GM12878 (cell line): ENCODE measurements around the gene PCCA. TPM values are rescaled to one million over a fixed set of nuclear protein-coding genes. Genes with fewer than 3 reads are reported as not detected.

Experiments used
- ATAC-seq: fragments of 200-7000 bp; cut with Tn5 transposase; 3 replicates; pipeline ENCODE4 v1.9.1; 2020; ENCODE audit warnings: mild to moderate bottlenecking, moderate library complexity
- BruUV-seq: library from RNA; stranded (reverse); fragments of 400-500 nt; replicated peaks from 2 replicates; lab custom pipeline; 2021; lab: Mats Ljungman, UMichigan
- CTCF ChIA-PET: fragments of 300-600 bp; sonication (Branson Sonifier 250); formaldehyde crosslinking; extraction: SDS; loops from one replicate; lab custom pipeline; 2021; ENCODE audit warnings: inconsistent platforms; lab: Yijun Ruan, JAX
- POLR2A ChIA-PET: fragments of 350-600 bp; formaldehyde crosslinking; extraction: SDS; loops from one replicate; lab custom pipeline; 2021; ENCODE audit warnings: inconsistent platforms; lab: Charles Lee
- RAD21 ChIA-PET: fragments of 300-600 bp; sonication (Branson Sonifier 250); formaldehyde crosslinking; loops from one replicate; lab custom pipeline; 2023; ENCODE audit warnings: antibody characterized with exemption; ENCODE audit not compliant: unreplicated experiment; lab: Charles Lee
- SMC1A ChIA-PET: fragments of 300-600 bp; sonication (Branson Sonifier 250); formaldehyde crosslinking; loops from one replicate; lab custom pipeline; 2023; ENCODE audit not compliant: unreplicated experiment, uncharacterized antibody; lab: Charles Lee
- DNase-seq: peaks from one replicate; pipeline ENCODE4 v3.0.0-alpha.2; 2011; ENCODE audit warnings: low read depth, low spot score
- FAIRE-seq: peaks from 3 replicates; lab custom pipeline; 2011; peaks lifted over from hg19 to GRCh38; lab: Jason Lieb, UNC
- H2AFZ ChIP-seq: 2 replicates; pipeline ENCODE4 v1.6.0; 2011; ENCODE audit warnings: low read depth, low read length, control low read depth; ENCODE audit not compliant: control insufficient read depth
- H3K27ac ChIP-seq: 2 replicates; pipeline ENCODE4 v1.5.1; 2011; ENCODE audit warnings: control low read depth; ENCODE audit not compliant: control insufficient read depth, insufficient read depth
- H3K27me3 ChIP-seq, 2 experiments: replicated peaks in 1 of 2; 2 replicates each; pipeline versions ENCODE4 v1.6.0 to v1.6.1; 2011; ENCODE audit warnings: low read length in 1 of 2; ENCODE audit not compliant: control insufficient read depth in 2 of 2, insufficient read depth in 2 of 2
- H3K36me3 ChIP-seq, 2 experiments: 2 replicates each; pipeline ENCODE4 v1.5.1; 2011; ENCODE audit warnings: low read length in 1 of 2; ENCODE audit not compliant: control insufficient read depth in 2 of 2, insufficient read depth in 2 of 2
- H3K4me1 ChIP-seq: 2 replicates; pipeline ENCODE4 v1.6.1; 2011; ENCODE audit warnings: mild to moderate bottlenecking, low read length, moderate library complexity, mixed read lengths; ENCODE audit not compliant: control insufficient read depth, insufficient read depth
- H3K4me2 ChIP-seq: 2 replicates; pipeline ENCODE4 v1.6.0; 2011; ENCODE audit warnings: control low read depth; ENCODE audit not compliant: control insufficient read depth, insufficient read depth
- H3K4me3 ChIP-seq: fragments of 200-600 bp; sonication (generic); 2 replicates; pipeline ENCODE4 v1.5.1; 2016
- H3K79me2 ChIP-seq: 2 replicates; pipeline ENCODE4 v1.6.0; 2011; ENCODE audit warnings: low read length; ENCODE audit not compliant: control insufficient read depth, insufficient read depth
- H3K9ac ChIP-seq: 2 replicates; pipeline ENCODE4 v1.8.0; 2011; ENCODE audit warnings: low read length, control low read depth, mixed read lengths; ENCODE audit not compliant: control insufficient read depth, insufficient read depth
- H3K9me3 ChIP-seq: replicated peaks from 3 replicates; pipeline ENCODE4 v1.5.1; 2011; ENCODE audit warnings: mild to moderate bottlenecking, low read length; ENCODE audit not compliant: control insufficient read depth, insufficient read depth
- H4K20me1 ChIP-seq: 2 replicates; pipeline ENCODE4 v1.6.0; 2011; ENCODE audit not compliant: control insufficient read depth, insufficient read depth
- ATF7 ChIP-seq: fragments of 450-650 bp; IDR thresholded peaks from 2 replicates; pipeline ENCODE4 v1.6.1; 2016; ENCODE audit warnings: low read depth, mild to moderate bottlenecking
- BHLHE40 ChIP-seq, 2 experiments: fragments of 450-650 bp in 1 of 2; IDR thresholded peaks; 2 replicates each; pipeline ENCODE4 v1.6.1; 2011 to 2017; ENCODE audit warnings: low read depth in 2 of 2, borderline replicate concordance in 1 of 2, improper control_type of control experiment in 1 of 2, low read length in 1 of 2, mild to moderate bottlenecking in 1 of 2
- BMI1 ChIP-seq: fragments of 450-650 bp; IDR thresholded peaks from 2 replicates; pipeline ENCODE4 v1.6.1; 2016; ENCODE audit warnings: mild to moderate bottlenecking, moderate library complexity, borderline replicate concordance
- CREB1 ChIP-seq: IDR thresholded peaks from 2 replicates; pipeline ENCODE4 v1.6.1; 2012; ENCODE audit warnings: low read depth, mild to moderate bottlenecking, inconsistent platforms
- EGR1 ChIP-seq, 2 experiments: IDR thresholded peaks; 1 replicate in 1 of 2; 2 replicates in 1 of 2; pipeline ENCODE4 v1.6.1; 2011 to 2012; ENCODE audit warnings: low read depth in 2 of 2, low read length in 2 of 2, borderline replicate concordance in 1 of 2, mild to moderate bottlenecking in 1 of 2, moderate library complexity in 1 of 2
- ELK1 ChIP-seq: IDR thresholded peaks from 2 replicates; pipeline ENCODE4 v1.6.1; 2012; ENCODE audit warnings: low read depth, low read length, improper control_type of control experiment
- IKZF1 ChIP-seq: fragments of 450-650 bp; conservative IDR thresholded peaks from 2 replicates; pipeline ENCODE4 v1.6.1; 2017; ENCODE audit warnings: antibody characterized with exemption, mild to moderate bottlenecking
- MLLT1 ChIP-seq: fragments of 450-650 bp; IDR thresholded peaks from 2 replicates; pipeline ENCODE4 v1.6.1; 2016; ENCODE audit warnings: mild to moderate bottlenecking
- POU2F2 ChIP-seq: IDR thresholded peaks from 3 replicates; pipeline ENCODE4 v1.6.1; 2011; ENCODE audit warnings: low read depth, mild to moderate bottlenecking, low read length, borderline replicate concordance
- TAF1 ChIP-seq: IDR thresholded peaks from 2 replicates; pipeline ENCODE4 v1.6.1; 2011; ENCODE audit warnings: mild to moderate bottlenecking, low read depth, low read length, borderline replicate concordance
- ZNF207 ChIP-seq: fragments of 450-650 bp; IDR thresholded peaks from 2 replicates; pipeline ENCODE4 v1.6.1; 2014; ENCODE audit warnings: antibody characterized with exemption, mild to moderate bottlenecking, borderline replicate concordance
- ZNF622 ChIP-seq: fragments of 450-650 bp; IDR thresholded peaks from 2 replicates; pipeline ENCODE4 v1.6.1; 2017; ENCODE audit warnings: mild to moderate bottlenecking, inconsistent platforms
- WGBS: methylation state at CpG from one replicate; pipeline ENCODE4 v1.1.6; 2016; ENCODE audit warnings: low lambda C conversion rate; ENCODE audit not compliant: insufficient replicate concordance, insufficient coverage; ENCODE audit errors: missing lambda C conversion rate; 5-methylcytosine and 5-hydroxymethylcytosine counted together
- in situ Hi-C: fragments of 300-500 bp; cut with MboI; formaldehyde crosslinking; loops from 9 replicates; pipeline ENCODE4 v1.14.3; 2018; ENCODE audit warnings: mixed read lengths
- intact Hi-C: fragments of 100-400 bp; cut with micrococcal nuclease; formaldehyde crosslinking; loops from one replicate; pipeline ENCODE4 v1.14.2; 2022; ENCODE audit not compliant: unreplicated experiment
- polyA plus RNA-seq, 11 experiments: library from polyadenylated mRNA; depleted of rRNA in 4 of 11; unstranded in 6 of 11; stranded (reverse) in 5 of 11; fragments of >200 nt; fragmentation: Nextera tagmentation in 4 of 11; fragmentation: Illumina TruSeq in 1 of 11; extraction: Ambion mirVana in 4 of 11; extraction: Trizol in 1 of 11; gene quantifications; 1 replicate in 1 of 11; 2 replicates in 10 of 11; pipeline versions ENCODE4 v1.2.1 to v1.2.3, GENCODE V29; 2011 to 2016; ENCODE audit warnings: inconsistent platforms in 2 of 11, missing spikeins in 2 of 11, low read depth in 1 of 11
- total RNA-seq, 4 experiments: library from RNA; depleted of rRNA in 3 of 4; stranded (reverse); fragments of >200 nt in 3 of 4; fragmentation: Illumina TruSeq in 1 of 4; extraction: Trizol in 1 of 4; gene quantifications; 2 replicates each; pipeline versions ENCODE4 v1.2.1 to v1.2.3, GENCODE V29; 2013 to 2021

Gene PCCA
- total and polyA plus RNA-seq, 10 of the 15 experiments (the other 5 are each of a cell fraction or from before 2014, with no cell fraction given) = 5.9 to 18.2 (median 12.4) TPM

GRCh38 chr13:100522618-100523309, 433.9 kb downstream of the PCCA start:
- Histone ChIP-seq H3K27ac (no peak overlapping the region), H3K4me3 (no peak overlapping the region), H2AFZ (no peak overlapping the region), H3K9ac (no peak overlapping the region), H3K4me1 (no peaks in the 10 kb centered on the region), H3K9me3 (no peaks in the 10 kb centered on the region), H3K36me3 (peaks cover 0 to 2% of the 10 kb centered on the region in 2 experiments; a peak in 1 of 4 replicates), H4K20me1 (no peaks in the 10 kb centered on the region), H3K27me3 (no peaks in the 10 kb centered on the region), H3K4me2 (no peak overlapping the region), H3K79me2 (no peaks in the 10 kb centered on the region)
- ATAC-seq (no peak), FAIRE-seq (no peak), DNase-seq (no peak)
- BruUV-seq = no TSS peak
- POLR2A ChIA-PET = no interaction called here
- CTCF ChIA-PET = interaction anchor here (1.2 kb wide), 1 partner anchor 8 kb away, joined by 7 read pairs; no protein-coding TSS in a partner anchor
- WGBS = 86% methylated on average over 9 of the region's 9 CpGs
- intact Hi-C loops = no loop called here
- SMC1A ChIA-PET = no interaction called here
- no peak for TF ChIP-seq TAF1
- no peak for TF ChIP-seq POU2F2
- no peak for TF ChIP-seq EGR1 (IDR thresholded peaks at IDR 0.05; ENCODE audit: borderline replicate concordance in 1 of 2, low read depth in 2 of 2, low read length in 2 of 2)
- TF ChIP-seq BMI1 = no peak
- TF ChIP-seq IKZF1 = no peak
- TF ChIP-seq ZNF207 = no peak
- no peak for TF ChIP-seq MLLT1
- TF ChIP-seq CREB1 = no peak
- no peak for TF ChIP-seq BHLHE40 (IDR thresholded peaks at IDR 0.05; ENCODE audit: borderline replicate concordance in 1 of 2, low read depth in 2 of 2, low read length in 1 of 2)
- TF ChIP-seq ATF7 = no peak
- no peak for TF ChIP-seq ELK1
- no peak for TF ChIP-seq ZNF622
- in situ Hi-C loops = no loop called here
- RAD21 ChIA-PET = interaction anchor here (1.2 kb wide), 1 partner anchor 8 kb away, joined by 3 read pairs; no protein-coding TSS in a partner anchor
